ENCODE data around the gene PGAP2.
"Not testable (repeated sequence)": the region's sequence is repeated elsewhere in the genome, so short reads cannot be mapped to it uniquely, and the experiment has no call there.

Gene PGAP2

DNA sequence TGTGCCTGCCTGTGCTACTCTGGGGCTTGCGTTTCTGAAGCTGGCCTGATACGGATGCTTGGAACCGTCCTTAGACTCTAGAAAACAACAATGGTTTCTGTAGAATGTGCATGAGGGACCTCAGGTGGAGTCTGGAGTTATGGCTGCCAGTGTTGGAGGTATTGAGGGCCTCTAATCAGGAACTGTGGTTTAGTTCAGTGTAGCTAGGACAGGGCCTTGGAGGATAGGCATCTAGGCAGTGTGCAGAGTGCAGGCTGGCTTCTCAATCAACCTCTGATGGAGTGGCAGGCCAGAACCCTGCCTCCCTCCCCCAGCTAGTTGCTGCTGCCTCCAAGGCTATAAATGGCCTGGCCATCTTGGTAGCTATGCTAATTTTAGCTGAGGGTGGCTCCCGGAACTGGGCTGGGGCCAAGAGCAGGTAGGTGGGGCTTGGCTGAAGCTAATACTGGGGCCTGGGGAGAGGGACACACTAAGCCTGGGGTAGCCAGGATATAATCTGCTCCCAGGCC, 51.1 kb downstream of the PGAP2 start:
- DNase-seq: no peak

DNA sequence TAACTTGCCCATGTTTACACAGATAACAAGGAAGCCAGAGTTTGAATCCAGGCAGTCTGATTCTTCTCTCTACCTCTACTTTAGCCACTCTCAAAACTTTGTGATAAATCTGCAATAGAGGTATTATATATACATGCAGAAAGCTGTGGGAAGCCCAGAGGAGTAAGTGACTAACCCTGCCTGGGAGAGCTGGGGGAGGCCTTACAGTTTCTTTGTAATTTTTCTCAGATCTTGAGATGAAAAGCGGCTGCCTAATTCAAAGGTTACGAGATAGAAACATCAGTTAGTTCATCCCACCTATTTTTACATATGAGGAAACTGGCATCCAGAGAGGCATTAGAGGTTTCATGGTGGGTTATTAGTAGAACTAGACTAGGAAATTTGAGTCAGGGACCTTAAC, 52.0 kb downstream of the PGAP2 start:
- DNase-seq: no peak

DNA sequence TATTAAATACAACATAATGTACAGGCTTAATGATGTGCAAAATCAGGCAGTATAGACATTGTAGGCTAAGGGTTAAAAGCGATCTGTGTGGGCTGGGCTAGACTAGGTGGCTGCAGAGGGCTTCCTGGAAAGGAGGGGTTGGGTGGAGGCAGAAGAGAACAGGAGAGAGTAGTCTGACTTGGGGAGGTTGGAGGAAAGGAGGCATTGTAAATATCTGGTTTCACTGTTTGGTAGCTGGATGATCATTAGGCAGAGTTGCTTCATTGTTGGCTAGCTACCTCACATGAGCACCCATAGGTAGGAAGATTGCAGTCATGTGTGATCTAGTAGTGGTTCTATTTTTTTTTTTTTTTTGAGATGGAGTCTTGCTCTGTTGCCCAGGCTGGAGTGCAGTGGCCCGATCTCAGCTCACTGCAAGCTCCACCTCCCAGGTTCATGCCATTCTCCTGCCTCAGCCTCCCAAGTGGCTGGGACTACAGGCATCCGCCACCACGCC, 52.6 kb downstream of the PGAP2 start:
- not testable (repeated sequence) for DNase-seq

DNA sequence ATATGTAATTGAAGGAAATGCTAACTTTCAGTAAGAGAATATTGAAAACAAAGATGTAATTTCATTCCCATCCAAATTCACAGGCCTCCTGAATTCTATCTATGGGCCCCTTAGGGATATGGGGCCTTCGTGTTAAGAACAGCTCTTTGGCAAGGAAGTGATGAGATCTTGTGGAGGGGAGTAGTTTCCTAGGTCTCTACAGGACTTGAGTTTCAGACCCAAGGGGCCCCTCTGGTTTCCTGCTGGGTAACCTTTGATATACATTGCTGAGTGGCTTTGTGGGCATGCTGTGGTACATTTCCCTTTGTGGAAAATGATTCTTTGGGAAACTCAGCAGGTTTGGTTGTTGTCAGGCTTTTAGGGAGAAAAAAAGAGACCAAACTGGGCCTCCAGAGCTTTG, 53.3 kb downstream of the PGAP2 start:
- no peak for DNase-seq

DNA sequence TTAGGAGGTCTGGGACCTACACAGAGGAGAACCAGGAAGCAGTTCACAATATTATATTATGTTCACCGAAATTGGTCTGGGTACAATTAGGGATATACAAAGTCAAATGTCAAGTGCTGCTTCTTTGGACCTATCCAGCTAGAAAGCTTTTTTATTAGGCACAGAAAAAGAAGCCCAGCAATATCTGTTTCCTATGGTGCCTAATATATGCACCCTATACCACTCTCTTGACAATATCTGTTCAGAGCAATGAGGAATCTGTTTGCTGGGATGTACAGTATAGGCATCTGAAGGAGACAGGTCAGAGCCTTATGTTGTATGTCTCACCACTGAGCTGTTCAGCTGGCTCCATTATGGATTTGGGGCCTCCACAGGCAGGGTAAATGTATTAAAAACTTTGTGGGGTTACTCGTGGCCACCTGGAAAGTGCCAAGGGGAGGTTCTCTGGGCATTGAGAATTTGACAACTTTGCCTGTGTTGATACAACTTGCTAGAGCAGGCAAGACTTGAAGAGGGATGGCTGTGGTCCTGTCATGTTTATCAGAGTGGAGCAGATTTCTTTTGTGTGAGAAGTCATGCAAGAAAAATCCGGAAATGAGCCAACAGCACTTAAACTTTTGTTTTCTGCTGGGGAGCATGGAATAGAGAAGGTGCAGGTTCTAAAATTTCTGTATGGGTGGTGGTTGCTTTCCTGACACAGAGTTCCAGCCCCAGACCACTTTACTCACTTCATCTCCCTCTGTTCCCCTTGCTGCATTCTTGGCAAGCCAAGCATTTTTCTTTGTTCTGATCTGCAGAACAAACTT, 57.2 kb downstream of the PGAP2 start:
- DNase-seq: no peak

DNA sequence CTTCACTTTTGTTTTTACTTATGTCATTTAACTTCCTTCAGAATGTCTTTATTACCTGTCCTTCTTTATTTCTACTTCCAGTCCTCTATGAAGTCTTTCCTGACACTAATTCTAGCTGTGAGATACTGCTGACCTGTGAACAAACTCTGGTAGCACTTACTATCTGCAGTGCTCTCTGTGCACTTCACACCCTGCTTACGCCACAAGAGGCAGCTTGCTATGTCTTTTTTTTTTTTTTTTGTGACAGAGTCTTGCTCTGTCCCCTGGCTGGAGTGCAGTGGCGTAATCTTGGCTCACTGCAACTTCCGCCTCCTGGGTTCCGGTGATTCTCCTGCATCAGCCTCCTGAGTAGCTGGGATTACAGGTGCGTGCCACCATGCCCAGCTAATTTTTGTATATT, 57.8 kb downstream of the PGAP2 start:
- DNase-seq: no peak

DNA sequence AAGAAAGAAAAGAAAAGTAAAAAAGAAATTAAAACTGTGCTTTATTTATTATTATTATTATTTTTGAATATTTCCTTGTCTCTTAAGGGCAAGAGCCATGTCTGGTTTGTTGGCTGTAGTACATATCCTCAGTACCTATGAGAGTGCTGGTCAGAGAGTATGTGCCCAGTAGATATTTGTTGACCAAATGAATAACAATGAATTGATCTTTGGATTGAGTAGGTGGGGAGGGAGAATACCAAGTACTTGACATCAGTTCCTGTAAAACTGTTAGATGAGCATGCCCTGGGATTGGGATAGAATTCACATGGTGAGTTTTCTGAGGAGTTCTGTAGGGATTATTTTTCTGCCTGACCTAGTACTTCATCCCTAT, 58.5 kb downstream of the PGAP2 start:
- no peak for DNase-seq

DNA sequence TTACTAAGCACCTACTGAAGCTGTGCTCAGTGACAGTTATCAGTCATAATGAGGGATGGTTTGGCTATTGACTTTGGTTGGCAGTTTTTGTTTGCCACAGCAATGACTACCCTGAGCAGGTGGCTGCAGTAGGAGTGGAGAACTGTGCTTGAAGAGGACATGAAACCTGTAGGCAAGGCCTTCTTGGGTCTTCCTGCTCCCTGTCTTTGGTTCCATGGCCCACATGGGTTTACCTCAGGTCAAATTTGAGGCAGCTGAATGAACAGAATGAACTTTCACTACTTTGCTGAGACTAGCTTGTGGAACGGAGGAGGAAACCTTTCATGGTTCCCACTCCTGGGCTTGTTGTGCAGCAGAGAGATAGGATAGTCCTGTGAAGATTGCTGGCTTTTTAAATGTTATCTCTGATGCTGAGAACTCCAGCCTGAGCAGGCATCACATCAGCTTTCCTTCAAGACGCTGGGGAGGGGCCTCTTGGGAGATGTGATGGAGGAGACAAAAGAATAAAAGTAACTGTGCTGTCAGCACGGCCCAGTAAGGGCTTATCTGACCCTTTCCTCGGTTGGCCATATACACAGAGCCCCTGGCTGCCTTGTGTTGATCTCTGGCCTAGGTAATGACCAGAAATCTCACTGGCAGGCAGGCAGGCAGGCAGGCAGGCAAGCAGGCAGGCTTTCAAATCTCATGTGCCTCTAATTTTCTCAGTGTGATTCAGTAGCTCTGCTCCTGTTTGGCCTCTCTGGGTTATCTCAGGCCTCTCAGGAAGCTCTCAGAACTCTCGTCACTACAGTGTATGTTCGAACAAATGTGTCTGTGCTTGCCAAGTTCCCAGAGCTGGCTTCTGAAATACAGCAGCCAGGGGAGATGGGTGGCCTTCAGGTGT, 59.1 kb downstream of the PGAP2 start:
- no peak for DNase-seq

DNA sequence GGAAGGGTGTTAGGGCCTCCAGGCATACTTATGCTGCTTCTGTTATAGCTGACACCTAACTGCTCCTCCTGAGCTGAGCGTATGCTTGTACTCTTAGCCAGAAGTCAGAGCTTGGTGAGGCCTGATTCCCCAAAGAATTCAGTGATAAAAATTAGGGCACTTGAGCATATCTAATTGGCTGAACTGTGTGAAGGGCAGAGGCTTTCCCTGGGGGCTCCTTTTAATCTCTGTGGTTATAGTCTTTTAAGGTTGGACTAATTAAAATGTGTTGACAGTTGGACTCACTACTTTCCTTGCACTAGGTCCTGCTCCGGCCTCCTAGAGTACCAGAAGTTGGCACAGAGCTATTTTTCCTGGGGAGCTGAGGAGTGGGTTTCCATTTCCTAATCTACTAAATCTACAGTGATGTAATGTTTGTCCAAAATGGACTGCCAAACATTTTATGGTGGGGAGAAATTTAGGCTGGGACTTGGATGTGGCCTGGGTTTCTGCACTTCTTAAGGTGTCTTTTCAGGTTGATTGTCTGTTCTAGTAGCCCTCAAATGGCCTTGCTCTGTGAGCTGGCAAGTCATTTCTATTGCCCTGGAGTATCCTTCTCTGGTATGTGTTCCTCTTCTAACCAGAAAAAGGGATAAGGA, 65.5 kb downstream of the PGAP2 start:
- DNase-seq: no peak

Data from retina (tissue), 1 donor.